GM18873 (cell line): ENCODE measurements around the gene KIF20B.

ENCODE experiments used
- ATAC-seq: cut with Tn5 transposase; IDR thresholded peaks from one replicate; pipeline ENCODE4 v1.9.1; 2021; ENCODE audit warnings: mild to moderate bottlenecking, moderate library complexity, moderate number of reproducible peaks; ENCODE audit not compliant: unreplicated experiment, low FRiP score

The KIF20B gene

GRCh38 chr10:89683883-89684282 lies 17.5 kb upstream of the KIF20B start:
- ATAC-seq, result no peak

DNA sequence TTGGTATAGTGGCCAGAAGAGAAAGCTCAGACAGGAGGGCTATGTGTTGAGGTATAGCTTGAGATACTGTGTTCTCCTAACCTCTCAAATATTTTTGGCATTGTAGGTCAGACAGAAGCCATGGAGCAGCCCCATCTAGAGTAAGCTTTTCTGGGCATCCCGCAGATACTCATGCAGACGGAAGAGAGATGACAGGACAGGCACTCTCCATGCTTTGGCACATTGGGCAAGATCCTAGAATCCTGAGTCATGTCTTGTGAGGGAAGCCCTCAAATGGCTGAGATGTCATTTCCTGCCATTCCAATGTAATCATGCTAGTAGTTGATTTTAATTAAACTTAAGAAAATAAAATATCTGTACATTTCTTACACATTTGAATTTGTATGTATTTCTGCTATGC lies 16.8 kb upstream of the KIF20B start:
- ATAC-seq, result no peak

GRCh38 chr10:89685936-89686335 lies 15.5 kb upstream of the KIF20B start:
- no peak for ATAC-seq

GRCh38 chr10:89690027-89690426 lies 11.4 kb upstream of the KIF20B start:
- ATAC-seq, result no peak

DNA sequence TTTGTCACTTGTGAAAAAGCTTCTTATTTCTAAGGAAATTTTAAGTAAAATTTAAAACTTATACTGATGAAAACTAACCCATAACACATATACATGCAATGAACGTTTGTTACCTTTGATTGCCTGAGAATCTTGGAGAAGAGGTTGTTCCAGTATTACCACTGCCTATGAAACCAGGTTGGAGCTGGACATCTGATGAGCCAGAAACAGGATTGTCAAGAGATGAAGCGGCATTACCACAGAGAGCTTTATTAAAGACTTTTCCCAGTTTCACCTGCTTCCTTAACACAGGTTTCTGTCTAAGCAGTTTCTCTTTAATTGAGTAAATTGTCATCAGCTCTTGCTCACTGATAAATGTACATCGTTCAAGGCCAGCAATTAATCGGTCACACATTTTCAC lies 9.0 kb upstream of the KIF20B start:
- ATAC-seq, result no peak

DNA sequence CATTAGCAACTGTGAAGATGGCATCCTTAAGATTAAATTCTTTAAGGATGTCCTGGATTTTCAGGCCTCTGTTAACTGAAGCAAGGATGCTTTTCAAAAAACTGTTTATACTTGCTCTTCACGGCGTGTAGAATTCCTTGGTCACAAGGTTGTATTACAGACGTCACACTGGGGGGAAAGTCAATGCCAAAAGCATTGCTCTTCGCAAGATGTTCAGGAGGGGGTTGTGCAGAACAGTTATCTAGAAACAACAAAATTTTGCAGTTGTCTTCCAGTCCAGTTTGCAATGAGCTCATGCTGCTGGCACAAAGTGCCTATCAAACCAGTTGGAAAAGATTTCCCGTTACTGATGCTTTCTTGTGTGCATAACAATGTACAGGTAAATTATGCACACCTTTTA lies 8.2 kb upstream of the KIF20B start:
- ATAC-seq, result no peak

- ATAC-seq, result no peak
These were observed 6.1 kb upstream of the KIF20B start for GRCh38 chr10:89695307-89695706.

GRCh38 chr10:89697946-89698345 lies 3.4 kb upstream of the KIF20B start:
- no peak for ATAC-seq

DNA sequence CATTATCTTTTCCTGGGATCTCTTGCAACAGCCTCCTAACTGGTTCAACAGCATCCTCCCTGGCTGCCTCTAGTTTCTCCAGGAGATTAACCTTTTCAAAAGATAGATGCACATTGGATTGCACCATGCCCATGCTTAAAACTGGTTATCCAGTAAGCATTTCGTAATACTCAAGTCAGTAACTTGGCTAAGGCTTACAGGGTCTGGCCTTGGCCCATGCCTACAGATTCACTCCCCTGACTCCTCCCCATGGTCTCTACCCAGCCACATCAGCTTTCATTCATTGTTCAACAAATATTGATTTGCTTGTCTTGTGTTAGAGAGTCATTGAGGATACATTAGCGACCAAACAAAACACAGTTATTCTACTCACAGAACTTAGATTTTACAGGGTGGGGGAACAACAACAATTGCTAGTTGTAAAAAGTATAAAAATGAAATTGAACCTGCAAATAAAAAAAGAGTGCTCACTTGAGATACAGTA lies 1.8 kb upstream of the KIF20B start:
- no peak for ATAC-seq

- ATAC-seq, result no peak
These were observed 508 bp upstream of the KIF20B start for GRCh38 chr10:89700923-89701241.

DNA sequence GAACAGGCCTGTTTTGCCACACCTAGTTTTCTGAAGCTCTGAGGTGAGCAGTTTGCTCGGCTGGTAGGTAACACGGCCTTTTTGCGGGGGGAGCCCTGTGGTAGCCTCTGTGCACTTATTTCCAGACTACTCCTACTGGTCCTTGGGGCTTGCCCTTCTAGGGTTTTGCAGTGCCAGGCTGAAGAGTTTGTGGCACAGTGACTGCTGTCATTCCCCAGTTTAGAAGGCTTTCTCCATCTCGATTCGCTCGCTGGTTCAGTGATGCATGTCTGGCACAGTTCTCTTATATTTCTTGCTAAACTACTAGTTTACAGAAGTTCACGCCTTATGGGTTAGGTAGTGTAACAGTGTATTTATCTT lies 711 bp downstream of the KIF20B start:
- no peak for ATAC-seq

DNA sequence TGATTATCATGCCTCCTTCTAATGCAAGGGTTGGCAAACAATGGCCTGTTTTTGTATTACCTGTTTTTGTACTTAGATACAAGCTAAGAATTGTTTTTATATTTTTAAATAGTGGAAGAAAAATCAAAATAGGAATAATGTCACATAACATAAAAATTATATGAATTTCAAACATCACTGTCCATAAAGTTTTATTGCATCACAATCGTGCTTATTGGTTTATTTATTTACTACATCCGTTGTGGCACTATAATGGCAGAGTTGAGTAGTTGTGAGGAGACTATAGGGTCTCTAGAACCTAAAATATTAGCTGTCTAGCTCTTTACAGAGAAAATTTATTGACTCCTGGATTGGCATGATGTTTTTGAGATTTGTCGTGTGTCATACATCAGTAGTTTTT lies 4.1 kb downstream of the KIF20B start:
- no peak for ATAC-seq

DNA sequence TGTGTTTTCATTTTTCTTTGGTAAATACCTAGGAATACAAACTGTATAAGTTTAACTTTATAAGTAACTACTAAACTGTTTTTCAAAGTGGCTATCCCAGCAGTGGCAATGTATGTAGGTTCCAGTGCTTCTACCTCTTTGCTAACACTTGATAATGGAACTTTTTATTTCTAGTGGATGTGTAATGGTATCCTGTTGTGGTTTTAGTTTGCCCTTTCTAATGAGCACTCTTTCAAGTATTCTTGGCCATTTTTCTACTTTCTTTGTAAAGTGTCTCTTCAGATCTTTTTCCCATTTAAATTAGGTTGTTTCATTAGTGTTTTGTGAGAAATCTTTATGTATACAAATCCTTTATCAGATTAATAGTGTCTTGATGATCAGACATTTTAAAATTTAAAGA lies 4.6 kb downstream of the KIF20B start:
- no peak for ATAC-seq

- ATAC-seq, result no peak
These were observed 6.0 kb downstream of the KIF20B start for GRCh38 chr10:89707372-89707771.

GRCh38 chr10:89710753-89711152 lies 9.4 kb downstream of the KIF20B start:
- no peak for ATAC-seq

- no peak for ATAC-seq
These were observed 33.2 kb downstream of the KIF20B start for GRCh38 chr10:89734616-89735015.

GRCh38 chr10:89738551-89739209 lies 37.3 kb downstream of the KIF20B start:
- ATAC-seq, result peak; percentile 86

DNA sequence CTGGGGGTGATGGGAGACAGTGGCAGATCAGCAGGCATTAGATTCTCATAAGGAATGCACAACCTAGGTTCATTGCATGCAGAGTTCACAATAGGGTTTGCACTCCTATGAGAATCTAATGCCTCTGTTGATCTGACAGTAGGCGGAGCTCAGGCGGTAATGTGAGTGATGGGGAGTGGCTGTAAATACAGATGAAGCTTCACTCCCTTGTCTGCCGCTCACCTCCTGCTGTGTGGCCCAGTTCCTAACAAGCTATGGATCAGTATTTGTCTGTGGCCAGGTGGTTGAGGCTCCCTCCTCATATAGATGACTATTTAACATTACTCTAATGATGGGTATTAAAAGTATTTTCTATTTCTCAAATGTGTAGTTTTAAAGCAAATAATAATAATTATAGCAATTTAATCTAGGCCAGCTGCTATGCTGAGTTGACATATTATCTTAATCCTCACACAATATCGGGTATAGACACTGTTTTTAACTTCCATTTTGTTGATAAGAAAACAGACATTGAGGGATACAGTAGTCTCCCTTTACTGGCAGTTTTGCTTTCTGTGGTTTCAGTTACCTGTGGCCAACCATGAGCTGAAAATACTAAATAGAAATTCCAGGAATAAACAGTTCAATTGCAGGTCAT lies 39.9 kb downstream of the KIF20B start:
- ATAC-seq, result no peak

- no peak for ATAC-seq
These were observed 42.6 kb downstream of the KIF20B start for GRCh38 chr10:89744026-89744425.

DNA sequence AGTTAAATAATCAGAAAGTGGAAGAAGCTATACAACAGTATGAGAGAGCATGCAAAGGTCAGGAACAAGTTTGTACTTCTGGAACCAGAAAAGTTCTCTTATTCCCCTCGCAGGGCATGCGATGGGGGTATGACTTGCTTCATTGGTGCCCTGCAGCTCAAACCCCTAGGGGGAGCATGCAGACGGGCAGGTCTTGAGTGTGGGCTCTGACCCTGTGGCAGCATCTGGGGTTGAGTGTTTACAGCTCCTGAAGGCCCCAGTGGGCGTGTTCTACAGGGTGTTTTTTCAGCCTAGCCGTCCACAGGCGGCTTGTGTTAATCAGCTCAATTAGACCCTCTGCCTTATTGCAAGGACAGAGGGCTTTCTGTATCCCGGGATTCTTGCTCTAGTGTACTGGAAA lies 44.5 kb downstream of the KIF20B start:
- ATAC-seq, result no peak

DNA sequence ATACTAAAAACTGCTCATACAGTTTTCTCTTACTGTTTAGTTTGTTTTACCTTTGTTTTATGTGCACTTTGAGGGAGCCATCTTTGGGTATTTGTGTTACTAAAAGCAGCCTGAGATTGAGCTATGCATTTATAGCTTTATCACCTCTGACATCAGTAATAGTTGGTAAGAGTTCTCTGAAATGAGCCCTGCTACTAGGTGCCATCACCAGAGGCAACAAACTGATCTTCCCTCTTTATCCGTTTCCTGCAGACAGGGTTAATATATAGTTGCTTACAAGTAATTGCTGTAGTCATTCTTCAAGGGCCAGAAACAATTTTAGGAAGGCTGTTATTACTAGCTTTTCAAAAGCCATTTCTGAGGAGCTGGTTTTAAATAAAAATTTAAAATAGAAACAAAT lies 49.1 kb downstream of the KIF20B start:
- no peak for ATAC-seq

- no peak for ATAC-seq
These were observed 54.0 kb downstream of the KIF20B start for GRCh38 chr10:89755374-89755773.

DNA sequence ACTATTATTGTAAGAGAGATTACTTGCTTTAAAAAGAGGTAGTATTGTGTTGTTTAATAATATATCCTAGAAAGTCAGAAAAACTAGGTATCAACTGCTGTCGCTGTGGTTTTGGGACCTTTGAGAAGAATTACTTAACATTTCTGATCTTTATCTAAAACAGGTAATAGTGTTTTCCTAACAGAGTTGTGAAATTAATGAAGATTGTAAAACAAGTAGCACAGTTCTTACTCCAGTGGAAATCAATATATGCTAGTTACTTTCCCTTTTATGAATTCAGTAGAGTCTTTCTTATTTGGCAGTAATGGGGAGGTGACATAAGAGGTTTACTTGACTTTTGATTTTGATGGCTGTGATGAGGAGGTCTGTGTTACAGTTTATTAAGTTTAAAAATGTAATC lies 58.1 kb downstream of the KIF20B start:
- ATAC-seq, result no peak
